NCI-H1694 treated with DMSO at 0.1 percent for 48 hours (cell line): ENCODE measurements around the gene GPC5.
"Not testable (repeated sequence)": the region's sequence is repeated elsewhere in the genome, so short reads cannot be mapped to it uniquely, and the experiment has no call there.

Experiments used
- DNase-seq: peaks from one replicate; lab custom pipeline; 2025; lab: John Stamatoyannopoulos, UW

The GPC5 gene

DNA sequence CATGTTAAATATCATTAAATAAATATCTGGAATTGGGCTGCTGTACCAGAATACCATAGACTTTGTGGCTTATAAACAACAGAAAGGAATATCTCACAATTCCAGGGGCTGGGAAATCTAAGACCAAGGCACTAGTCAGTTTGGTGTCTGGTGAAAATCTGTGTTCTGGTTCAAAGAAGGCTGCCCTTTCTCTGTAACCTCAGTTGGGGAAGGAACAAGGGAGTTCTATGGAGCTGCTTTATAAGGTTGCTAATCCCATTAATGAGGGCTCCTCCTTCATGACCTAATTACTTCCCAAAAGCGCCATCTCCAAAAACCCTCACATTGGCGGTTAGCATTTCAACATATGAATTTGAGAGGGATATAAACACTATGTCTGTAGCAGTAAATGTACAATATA is 480.9 kb downstream of the GPC5 start:
- no peak for DNase-seq

DNA sequence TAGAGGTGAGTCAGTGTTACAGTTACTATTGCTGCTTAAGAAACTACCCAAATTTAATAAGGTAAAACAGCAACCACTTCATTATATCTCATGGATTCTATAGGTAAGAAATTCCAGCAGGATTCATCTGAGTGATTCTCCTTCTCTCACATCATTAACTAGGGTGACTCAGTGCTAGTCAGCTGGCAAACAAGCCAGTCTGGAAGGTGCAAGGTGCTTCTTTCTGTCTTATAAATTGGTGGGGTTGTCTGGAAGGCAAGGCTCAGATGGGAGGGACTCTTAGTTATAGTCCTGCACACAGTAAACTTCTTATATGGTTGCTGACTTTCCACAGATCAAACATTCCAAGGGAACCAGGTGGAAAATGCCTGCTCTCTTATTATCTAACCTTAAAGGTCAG is 484.5 kb downstream of the GPC5 start:
- DNase-seq = no peak

DNA sequence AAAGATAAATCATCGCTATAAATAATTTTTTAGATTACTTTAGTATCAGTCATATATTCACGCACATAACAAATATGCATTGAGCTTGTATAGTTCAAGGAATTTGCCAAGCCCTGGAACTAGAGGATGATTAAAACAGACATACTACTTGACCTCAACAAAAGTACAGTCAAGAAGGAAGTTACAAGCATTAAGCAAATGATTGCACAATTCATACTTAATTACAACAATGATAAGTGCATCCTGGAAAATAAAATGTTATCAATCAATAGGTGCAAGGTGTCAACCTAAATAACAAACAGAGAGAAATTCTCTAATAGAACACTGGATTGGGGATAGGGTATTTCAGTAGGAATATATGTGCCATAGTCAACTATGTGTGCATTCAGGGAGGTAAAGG is 491.2 kb downstream of the GPC5 start:
- no peak for DNase-seq

DNA sequence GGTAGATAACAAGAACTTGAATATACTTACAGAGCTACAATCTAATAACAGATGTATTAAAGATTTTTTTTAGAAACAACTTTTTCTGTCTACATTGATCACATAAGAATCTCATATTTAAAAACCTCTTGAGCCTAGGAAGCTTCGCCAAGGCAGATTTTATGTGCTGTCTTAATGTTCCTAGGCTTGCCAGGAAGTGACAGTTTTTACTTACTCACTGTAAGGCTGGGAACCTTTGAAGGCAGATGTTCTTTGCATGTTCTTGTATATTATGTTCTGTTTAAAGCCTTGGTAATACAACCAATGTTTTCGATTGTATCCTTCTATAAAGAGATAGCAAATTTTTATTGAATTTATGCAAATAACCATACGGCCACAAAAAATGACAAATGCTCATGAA is 492.7 kb downstream of the GPC5 start:
- DNase-seq = no peak

DNA sequence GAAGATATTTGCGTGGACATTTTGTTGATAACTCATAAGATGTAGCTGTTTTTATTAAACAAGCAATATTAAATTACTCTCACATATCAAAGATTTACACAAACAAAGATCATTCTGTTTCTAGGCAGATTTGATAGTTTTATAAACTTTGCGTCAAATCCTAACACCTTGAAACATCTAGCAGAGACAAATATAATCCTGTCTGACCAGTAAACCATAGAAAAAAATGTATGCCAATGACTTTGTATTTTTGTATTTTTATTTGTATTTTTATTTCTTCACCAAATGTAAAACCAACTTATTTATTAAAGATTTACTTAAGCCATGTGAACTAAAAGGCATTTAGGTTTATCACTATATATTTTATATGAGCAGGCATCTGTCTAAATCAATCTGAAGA is 494.6 kb downstream of the GPC5 start:
- no peak for DNase-seq

DNA sequence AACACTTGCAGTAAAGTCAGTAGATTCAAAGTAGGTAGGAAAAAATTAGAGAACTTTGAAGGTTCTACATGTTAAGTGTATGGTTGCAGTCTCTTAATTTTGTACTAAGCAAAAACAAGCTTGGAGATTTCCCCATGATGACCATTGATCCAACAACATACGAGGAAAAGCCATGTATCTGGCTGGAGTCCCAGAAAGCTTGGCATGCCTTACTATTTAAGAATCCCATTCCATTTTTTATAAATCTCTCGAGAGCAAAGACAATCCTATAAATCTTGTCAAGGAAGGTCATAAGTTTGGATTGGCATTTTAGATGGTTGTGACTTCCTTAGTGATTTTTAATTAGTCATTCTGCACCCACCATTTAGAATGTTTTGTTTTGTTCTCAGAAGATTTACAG is 495.9 kb downstream of the GPC5 start:
- DNase-seq = no peak

DNA sequence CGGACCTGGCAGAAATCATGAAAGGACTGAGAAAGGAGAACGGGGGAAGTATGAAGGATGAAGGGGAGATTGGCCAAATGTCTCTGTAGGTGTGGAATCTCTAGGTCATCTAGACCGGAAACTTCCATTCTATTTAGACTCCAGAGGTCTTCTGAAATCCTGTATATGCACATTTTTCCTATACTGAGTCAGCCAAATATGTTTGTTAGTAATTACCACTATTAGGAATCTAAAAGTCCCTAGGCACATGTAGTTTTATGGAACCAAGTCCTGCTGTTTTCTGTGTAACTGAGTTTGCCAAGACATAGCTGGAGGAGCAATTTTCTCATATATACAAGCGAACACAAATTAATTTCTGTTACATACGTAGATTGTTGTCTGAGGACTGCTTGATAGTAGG is 498.1 kb downstream of the GPC5 start:
- no peak for DNase-seq

DNA sequence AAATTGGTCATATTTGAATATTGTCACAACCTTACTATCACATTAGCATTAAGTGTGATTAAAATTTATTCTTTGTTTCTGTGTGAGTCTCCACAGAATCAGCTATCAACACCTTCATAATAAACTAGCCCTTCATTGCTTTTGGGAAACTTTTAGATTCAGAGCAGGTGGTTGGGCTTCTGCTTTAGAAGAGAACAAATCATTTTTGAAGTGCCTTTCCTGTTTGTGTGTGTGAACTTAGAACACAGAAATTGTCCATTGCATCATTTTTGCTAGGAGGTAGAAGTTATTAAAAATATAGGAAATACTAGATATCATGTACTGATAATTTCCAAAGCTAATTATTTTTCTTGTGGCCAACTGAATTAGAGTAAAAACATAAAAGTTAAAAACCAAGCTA is 500.6 kb downstream of the GPC5 start:
- not testable (repeated sequence) for DNase-seq

DNA sequence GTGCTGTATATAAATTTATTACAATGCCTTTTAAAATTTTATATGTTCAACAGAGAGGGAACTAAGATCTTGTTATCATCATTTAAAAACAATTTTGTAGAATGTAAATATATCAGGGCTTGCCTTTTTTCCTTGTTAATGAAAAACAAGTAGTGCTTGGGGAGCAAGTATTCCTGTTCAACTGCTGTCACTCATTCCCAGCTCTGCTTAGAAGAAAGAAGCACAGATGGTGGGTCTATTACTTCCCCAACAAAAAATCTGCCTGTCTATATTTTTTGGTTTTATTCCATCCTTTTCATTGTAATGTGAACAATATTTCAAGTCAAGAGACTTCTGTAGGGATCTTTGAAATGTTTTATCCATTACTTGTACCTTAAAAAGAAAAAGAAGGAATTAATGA is 503.9 kb downstream of the GPC5 start:
- peak; percentile 65 for DNase-seq

DNA sequence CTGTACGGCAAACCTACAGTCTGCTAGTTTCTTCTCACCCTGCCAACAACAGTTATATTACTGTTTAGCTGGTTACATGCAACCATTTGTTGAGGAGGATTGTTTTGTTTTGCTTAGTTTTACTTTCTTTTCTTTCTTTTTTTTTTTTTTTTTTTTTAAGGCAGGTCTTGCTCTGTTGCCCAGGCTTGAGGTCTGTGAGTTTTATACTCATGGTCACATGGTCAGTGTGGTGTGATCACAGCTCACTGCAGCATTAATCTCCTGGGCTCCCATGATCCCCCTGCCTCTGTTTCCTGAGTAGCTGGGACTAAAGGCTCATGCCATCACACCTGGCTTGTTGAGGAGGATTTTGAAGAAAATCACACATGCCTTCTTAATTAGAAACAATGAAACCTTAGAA is 505.6 kb downstream of the GPC5 start:
- DNase-seq = no peak

DNA sequence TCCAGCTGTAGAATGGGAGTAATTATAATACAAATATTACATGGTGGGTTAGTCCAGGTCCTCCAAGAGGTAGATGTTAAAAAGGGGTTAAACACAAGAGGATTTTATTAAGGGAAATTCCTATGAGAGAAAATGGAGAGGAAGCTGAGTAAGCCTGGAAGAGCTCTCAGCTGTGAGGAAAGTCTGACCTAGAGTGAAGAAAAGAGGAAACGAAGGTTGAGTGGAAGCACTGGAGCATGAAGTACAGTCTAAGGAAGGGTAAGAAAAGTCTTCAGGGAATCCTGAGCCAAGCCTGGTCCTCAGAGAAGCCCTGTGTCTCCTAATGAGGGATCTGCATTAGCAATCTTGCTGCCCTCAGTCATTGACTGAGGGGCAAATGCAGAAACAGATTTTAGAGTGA is 506.2 kb downstream of the GPC5 start:
- no peak for DNase-seq

DNA sequence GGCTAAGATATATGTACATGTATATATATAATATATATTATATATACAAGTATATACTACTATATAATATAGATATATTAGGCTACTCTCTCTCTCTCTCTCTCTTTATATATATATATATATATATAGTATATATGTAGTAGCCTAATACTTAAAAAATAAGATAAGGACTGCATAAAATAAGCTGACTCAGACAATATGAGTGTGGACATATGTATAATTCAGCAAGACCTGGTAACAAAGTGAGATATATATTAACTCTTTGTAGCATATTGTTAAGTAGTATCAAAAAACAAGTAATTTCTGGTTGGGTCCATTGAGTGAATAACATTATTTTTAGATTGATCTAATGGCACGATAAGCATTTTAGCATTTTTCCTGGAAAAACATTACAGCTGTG is 509.0 kb downstream of the GPC5 start:
- no peak for DNase-seq

DNA sequence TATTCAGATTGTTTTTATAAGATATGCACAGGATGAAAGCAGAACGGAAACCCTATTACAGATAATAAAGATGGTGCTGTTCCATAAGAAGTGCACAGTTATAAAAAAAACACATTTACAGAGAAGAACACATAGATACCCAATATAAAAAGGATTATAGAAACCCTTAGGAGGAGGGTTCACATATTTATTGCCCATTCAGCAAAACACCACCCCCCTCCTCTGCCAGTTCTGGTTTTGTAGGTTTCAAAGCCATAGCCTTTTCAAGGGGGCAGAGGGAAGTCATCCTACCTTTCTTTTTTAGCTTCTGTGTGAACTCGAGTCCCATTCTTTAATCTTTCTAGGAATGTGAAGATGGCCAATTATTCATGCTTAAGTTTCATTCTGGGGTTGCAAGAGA is 511.2 kb downstream of the GPC5 start:
- DNase-seq = no peak

DNA sequence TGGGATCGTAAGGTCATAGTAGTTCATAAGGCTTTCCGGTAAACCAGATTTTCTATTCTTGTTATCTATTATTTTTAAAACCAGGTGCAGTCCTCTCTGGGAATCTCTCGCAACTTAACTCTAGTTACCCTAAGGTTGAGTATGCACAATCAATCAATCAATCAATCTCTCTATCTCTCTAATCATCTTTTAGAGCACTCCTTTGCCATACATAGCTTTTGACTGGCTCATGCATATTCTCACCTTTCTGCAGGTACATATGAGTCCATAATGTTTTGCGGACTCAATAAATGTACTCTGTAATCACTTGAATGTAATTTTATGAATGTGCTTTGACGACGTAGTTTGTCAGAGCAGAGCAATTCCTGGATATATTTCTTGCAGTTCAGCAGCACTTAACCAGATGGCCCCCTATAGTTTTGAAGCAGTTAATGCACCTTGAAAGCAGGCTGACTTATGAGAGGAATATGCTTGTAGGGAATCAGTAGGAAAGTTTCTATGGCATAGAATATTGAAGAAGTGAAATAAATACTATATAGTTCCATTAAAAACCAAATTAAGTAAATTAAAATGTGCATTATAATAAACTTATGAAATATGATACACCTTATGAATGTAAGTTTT is 524.7 kb downstream of the GPC5 start:
- DNase-seq = peak; percentile 19

DNA sequence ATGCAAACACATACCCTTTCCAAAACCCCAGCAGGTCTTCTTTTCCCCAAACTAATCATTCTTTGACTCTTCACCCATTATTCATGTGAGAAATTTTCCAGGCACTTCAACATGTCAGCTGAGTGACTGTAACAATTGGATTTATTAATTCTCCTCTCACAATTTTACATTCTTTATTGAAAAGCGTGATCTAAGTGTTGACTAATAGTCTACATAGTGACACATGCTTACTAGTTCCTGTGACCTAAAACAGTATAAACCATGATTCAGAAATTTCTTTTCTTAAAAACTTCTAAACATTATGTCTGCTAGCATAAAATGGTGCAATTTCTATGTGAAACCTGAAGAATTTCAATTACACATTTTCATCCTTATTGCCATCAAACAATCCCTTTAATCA is 532.3 kb downstream of the GPC5 start:
- no peak for DNase-seq

DNA sequence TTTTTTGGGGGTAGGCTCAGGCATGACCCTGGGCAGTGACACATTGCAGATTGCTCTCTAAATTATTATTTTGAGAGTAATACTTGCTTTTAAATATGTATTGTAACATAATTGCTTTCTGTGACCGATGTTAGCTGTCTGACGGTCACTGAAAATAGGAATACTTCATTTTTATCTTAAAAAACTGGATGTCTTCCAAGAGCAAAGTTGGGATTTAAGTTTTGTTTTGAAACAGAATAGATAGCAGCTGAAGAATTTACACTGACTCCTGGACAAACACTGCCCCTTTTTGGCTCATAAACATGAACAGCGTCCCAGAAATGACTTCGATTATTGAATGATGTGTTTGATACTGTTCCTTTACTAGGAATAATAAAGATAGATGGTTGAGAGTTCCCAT is 535.9 kb downstream of the GPC5 start:
- DNase-seq = no peak

DNA sequence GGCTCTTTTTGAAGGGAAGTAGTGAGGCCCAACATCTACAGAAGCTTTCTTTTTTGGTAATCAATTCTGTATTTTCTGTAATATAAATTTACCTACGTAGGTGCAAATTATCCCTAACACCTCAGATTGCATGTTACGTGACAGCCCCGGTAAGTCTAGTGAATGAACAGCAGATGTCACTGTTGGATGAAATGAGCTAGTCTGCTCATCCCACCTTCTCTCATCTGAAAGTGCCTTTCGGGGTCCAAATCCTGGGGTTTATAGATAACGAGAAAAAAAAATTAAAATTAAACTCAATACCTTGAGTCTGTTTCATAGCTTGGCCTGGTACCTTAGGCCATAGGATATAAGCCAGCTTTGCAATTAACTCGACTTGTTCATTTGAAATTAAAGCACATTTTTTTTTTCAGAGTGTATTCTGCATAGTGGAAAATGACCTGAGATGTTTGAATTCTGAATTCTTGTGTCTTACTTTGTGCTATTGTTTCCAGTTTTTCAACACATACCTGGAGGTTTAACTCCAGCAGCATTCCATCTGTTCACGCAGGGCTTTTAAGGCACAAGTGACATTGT is 548.2 kb downstream of the GPC5 start:
- DNase-seq = peak; percentile 78

DNA sequence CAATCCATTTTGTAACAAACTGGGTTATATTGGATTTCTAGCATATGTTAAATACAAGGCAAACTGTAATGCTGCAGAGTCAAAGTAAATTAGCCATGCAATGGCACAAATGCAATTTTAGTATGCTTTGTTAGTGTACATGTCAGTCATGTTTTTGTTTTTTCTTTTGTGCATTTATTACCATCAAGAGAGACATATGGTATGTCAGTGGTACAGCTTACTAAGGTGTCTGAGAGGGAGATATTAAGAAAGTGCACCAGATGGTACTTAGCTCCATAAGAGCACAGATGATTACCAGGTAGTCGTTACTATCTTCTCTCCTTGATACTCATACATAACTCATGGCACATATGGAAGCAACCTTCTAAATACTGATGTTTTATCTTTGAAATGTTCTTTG is 550.3 kb downstream of the GPC5 start:
- DNase-seq = peak; percentile 84

DNA sequence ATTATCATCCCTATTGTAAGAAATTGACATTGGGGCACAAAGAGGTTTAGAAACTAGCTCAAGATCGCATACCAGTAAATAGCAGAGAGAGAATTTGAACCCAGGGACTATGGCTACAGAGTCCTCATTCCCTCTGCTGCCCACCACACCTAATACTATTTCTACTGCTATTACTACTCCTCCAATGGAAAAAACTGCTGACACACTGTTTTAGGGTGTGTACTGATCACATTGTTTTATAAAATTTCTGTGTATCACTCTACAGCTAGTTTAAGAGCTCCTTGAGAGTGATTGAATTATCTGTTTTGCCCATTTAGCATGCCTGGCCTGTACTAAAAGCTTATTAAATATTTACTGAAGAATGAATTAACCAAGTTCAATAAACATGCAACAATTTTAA is 552.4 kb downstream of the GPC5 start:
- DNase-seq = no peak

DNA sequence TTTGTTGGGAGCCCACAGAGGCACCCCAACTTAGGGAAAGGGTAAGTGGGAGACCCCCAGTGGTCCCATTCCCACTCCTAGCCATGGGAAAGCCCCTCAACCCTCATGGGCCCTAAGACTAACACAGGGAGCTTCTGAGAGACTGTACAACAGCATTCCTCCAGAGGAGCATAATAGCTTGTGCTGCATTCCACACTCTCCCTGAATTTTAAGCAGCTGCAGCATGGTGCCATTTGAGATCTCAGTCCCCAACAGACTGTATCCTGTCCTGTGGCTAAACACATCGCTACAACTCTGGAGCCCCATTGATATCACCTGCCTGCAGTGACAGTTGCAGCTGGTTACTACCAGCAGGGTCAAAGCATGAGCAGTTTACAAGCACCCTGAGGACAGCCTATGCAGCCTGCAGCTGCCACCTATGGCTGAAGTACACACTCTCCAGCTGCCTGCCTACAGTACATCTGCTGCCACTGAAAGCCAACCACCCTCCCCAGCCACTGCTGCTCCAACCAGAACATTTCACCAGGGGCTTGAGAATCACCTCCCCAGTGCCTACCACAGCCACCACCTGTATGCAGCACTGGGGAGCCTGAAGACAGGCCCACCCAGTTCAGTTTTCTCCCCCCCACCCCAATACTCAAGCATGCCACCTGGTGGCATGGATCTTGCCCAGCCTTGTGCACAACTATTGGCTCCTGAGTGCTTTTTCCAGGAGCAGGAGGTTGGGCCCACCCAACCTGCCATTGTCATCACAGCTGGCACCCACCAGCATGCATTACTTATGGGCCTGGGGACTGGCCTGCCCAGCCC is 557.3 kb downstream of the GPC5 start:
- DNase-seq = no peak

DNA sequence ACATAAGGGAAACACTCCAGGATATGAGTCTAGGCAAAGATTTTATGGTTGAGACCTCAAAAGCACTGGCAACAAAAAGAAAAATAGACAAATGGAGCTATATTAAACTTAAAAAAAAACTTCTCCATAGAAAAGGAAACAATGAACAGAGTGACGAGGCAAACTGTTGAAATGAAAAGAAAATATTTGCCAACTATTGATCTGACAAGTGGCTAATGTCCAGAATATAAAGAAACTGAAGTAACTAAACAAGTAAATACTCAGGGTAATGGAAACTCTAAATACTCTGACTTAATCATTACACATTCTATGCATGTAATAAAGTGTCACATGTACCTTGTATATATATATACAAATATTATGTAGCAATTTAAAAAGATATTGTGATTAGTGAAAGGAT is 562.5 kb downstream of the GPC5 start:
- no peak for DNase-seq

DNA sequence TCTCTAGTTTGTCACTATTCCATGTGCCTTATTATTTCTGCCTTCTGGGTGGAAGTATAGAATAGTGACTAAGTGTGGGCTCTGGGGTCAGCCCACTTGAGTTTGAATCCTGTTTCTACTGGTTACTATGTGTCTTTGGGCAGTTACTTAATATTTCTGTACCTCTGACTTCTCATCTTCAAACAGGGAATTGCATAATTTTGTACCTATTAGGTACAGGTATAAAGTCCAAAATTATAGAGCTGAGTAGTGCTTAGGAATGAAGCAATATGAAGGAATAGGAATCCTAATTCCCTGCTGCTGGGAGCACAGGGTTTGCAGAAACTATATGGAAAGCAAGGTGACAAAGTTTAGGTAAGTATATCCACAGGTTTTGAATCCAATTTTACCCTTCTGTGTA is 564.5 kb downstream of the GPC5 start:
- no peak for DNase-seq

DNA sequence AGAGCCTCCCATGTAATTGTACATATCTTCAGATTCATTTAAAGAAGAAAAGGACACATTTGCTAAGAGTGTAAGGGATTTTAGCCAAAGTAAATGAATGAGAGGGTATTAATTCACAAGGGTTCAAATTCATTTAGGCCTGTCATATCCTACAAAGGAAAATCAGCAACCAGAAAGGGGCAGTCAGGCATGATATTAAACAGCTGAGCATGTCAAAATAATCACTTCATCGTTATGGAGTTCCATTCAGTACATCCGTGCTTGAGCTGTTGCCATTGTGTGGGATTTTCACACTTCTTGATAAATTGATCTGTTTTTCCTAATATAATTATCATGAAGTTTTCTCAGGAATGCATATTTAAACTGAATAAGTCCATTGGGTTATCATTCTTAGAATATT is 567.1 kb downstream of the GPC5 start:
- DNase-seq = no peak

DNA sequence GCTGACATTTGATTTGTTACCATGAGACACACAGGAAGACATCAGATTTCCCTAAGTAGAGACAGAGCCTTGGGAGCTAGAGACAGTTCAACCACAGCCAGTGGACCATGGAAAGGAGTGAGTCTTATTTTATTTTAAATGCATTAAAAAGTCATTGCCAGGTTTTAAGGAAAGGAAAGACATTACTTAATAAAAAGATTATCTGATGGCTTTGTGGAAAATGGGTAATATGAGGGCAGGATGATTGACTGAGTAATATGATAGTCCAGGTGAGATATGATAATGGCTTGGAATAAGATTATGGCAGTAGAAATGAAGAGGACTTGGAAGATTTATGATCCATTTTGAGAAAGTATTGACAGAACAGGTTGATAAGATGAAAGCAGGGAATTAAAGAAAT is 580.1 kb downstream of the GPC5 start:
- DNase-seq = no peak
